Mesothelial cell of epicardium (in vitro differentiated cells): ENCODE data around the gene KLHDC4. TPM values are rescaled to one million over a fixed set of nuclear protein-coding genes. Genes with fewer than 3 reads are reported as not detected.

Source experiments
- DNase-seq, 2 experiments: peaks; one replicate each; pipeline ENCODE4 v3.0.0; 2021; ENCODE audit warnings: low spot score in 2 of 2; ENCODE audit not compliant: unreplicated experiment in 2 of 2
- H3K27ac Mint-ChIP-seq: 2 replicates; pipeline ENCODE4 v1.8.0; 2021; ENCODE audit warnings: mixed read lengths
- H3K27me3 Mint-ChIP-seq: 2 replicates; pipeline ENCODE4 v1.8.0; 2021; ENCODE audit warnings: low read depth, mixed read lengths
- H3K36me3 Mint-ChIP-seq: 2 replicates; pipeline ENCODE4 v1.8.0; 2021; ENCODE audit warnings: mixed read lengths
- H3K4me1 Mint-ChIP-seq: 2 replicates; pipeline ENCODE4 v1.8.0; 2021; ENCODE audit warnings: mixed read lengths
- H3K4me3 Mint-ChIP-seq: 2 replicates; pipeline ENCODE4 v1.8.0; 2021; ENCODE audit warnings: mild to moderate bottlenecking, moderate library complexity, mixed read lengths
- H3K9me3 Mint-ChIP-seq: 2 replicates; pipeline ENCODE4 v1.8.0; 2021; ENCODE audit warnings: mixed read lengths
- total RNA-seq: library from RNA; stranded (reverse); gene quantifications from 3 replicates; pipeline ENCODE4 v1.2.1, GENCODE V29; 2021
- TF ChIP-seq, protein P1 (sequence below): fragments of 200-600 bp; sonication (generic); IDR thresholded peaks from one replicate; pipeline ENCODE4 v1.5.0; 2021; ENCODE audit warnings: antibody characterized with exemption; ENCODE audit not compliant: unreplicated experiment

The KLHDC4 gene
- total RNA-seq, 1 donor from 2014 or later, result 52.7 TPM

DNA sequence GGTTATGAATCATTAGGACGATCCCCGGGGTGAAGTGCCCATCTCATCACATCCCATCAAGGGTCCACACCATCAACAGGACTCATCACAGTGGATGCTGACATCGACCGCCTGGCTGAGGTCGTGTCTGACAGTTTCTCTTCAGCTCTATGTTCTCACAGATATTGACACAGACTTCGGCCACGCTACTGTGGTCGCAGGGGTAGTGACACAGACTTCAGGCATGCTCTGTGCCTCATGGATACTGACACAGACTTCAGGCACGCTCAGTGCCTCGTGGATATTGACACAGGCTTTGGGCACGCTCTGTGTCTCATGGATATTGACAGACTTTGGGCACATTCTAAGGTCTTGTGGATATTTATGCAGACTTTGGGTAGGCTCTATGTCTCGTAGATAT lies 50.1 kb downstream of the KLHDC4 start:
- Mint-ChIP-seq H3K36me3 (peaks cover 26% of the 10 kb centered on the region), H3K4me1 (no peaks in the 10 kb centered on the region), H3K27me3 (no peaks in the 10 kb centered on the region), H3K27ac (no peak overlapping the region), H3K9me3 (no peaks in the 10 kb centered on the region), H3K4me3 (no peak overlapping the region)
- no peak for DNase-seq
- TF ChIP-seq, protein P1, sequence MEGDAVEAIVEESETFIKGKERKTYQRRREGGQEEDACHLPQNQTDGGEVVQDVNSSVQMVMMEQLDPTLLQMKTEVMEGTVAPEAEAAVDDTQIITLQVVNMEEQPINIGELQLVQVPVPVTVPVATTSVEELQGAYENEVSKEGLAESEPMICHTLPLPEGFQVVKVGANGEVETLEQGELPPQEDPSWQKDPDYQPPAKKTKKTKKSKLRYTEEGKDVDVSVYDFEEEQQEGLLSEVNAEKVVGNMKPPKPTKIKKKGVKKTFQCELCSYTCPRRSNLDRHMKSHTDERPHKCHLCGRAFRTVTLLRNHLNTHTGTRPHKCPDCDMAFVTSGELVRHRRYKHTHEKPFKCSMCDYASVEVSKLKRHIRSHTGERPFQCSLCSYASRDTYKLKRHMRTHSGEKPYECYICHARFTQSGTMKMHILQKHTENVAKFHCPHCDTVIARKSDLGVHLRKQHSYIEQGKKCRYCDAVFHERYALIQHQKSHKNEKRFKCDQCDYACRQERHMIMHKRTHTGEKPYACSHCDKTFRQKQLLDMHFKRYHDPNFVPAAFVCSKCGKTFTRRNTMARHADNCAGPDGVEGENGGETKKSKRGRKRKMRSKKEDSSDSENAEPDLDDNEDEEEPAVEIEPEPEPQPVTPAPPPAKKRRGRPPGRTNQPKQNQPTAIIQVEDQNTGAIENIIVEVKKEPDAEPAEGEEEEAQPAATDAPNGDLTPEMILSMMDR, result no peak

DNA sequence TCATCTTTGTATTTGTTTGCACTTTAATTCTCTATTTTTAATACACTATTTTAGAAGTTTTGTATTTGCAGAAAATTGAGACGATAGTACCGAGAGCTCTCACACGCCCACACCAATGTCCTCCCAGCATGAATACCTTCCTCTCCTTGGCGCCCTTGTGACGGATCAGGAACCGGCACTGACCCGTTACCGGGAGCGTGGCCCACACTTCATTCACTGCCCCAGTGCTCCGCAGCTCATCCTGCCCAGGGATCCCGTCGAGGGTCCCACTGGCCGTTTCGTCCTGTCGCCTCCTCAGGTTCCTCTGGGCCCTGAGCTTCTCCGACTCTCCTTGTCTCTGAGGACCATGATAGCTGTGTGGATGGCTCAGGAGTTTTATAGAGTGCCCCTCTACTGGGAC lies 50.6 kb downstream of the KLHDC4 start:
- Mint-ChIP-seq H3K4me1 (no peaks in the 10 kb centered on the region), H3K27ac (no peak overlapping the region), H3K27me3 (no peaks in the 10 kb centered on the region), H3K4me3 (no peak overlapping the region), H3K36me3 (peaks cover 26% of the 10 kb centered on the region), H3K9me3 (no peaks in the 10 kb centered on the region)
- TF ChIP-seq, protein P1, result no peak
- DNase-seq, result no peak

DNA sequence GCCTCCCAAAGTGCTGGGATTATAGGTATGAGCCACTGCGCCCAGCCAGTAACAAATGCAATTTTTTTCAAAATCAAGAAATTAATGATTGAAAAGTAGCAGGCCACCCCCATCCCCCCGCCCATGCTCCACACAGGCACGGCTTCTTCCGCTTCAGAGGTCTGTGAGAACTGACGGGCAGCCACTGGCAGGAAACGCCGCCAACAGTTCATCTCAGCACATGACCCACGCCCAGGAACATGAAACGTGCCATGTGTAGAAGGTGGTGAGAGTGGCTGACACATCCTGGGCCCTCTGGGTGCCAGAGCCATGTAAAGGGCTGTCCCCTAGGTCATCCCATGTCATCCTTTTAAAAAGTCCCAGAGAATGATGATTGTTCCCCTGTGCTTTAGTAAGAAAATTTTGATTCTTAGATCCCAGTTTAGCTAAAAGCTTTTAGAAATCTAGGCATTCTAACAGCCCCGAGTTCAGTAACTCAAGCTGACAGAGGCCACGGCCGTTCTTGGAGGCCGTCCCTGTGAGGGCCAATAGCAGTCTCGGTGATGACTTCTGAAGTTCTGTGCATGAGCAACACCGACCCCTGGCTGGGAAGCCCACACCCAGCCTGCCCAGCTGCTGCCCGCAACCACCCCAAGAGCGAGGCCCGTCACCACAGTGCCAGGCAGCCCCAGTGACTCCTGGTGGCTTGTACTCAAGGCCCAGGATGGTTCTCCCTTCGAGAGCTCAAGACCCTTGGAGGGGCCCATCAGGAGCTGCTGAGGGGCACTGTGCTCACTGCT lies 52.1 kb downstream of the KLHDC4 start:
- Mint-ChIP-seq H3K4me3 (no peak overlapping the region), H3K36me3 (peaks cover 14% of the 10 kb centered on the region), H3K27me3 (no peaks in the 10 kb centered on the region), H3K27ac (no peak overlapping the region), H3K9me3 (no peaks in the 10 kb centered on the region), H3K4me1 (no peaks in the 10 kb centered on the region)
- TF ChIP-seq, protein P1, result no peak
- DNase-seq, result no peak

DNA sequence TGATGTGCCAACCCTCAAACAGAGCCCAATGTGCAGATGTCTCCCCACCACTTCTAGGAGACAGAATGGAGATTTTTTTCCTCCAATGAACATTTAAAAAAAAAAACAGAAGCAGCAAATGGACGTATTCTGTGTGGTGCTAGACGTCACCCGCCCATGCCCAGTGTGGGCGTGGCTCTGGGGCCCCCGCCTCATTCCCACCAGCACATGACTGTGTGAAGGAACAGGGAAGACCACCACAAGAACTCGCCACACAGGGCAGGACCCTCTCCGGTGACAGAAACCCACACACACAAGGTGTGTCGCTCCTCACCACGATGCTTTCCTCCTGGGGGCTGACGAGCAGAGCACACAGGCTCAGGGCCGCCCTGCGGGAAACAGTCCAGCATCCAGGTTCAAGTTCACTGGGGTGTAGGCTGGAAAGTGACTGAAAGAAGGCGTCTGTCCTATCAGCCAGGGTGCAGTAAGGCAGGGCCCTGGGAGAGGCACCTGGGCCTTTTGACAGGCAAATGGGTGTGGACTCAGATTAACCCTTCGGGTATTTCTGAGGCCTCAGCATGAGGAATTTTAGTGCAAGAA lies 53.5 kb downstream of the KLHDC4 start:
- Mint-ChIP-seq H3K27ac (no peak overlapping the region), H3K4me3 (no peak overlapping the region), H3K9me3 (no peaks in the 10 kb centered on the region), H3K36me3 (peaks cover 11% of the 10 kb centered on the region), H3K4me1 (no peaks in the 10 kb centered on the region), H3K27me3 (no peaks in the 10 kb centered on the region)
- DNase-seq, result no peak
- TF ChIP-seq, protein P1, result no peak

DNA sequence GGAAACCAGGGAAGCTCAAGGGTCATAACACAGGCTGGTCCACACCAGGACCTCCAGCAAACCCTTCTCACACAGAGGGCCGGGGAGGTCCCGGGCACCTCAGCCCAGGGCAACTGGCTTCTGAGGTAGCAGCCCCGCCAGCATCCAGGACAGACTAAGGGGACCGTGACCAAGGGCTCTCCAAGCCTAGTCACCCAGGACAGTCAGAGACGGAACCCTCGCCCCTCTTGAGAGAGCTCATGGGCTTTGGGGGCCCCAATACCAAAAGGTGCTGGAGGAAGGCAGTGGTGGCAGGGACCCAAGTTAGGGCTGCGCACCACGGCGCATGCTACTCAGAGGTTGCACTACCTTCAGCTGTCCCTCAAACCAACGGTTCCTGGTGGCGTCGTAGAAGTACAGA lies 54.9 kb downstream of the KLHDC4 start:
- H3K27ac Mint-ChIP-seq, result no peak overlapping the region
- H3K27me3 Mint-ChIP-seq, result no peaks in the 10 kb centered on the region
- H3K36me3 Mint-ChIP-seq, result peaks cover 11% of the 10 kb centered on the region
- no peak overlapping the region for H3K4me3 Mint-ChIP-seq
- TF ChIP-seq, protein P1, result no peak
- no peak for DNase-seq
- H3K4me1 Mint-ChIP-seq, result no peaks in the 10 kb centered on the region
- H3K9me3 Mint-ChIP-seq, result no peaks in the 10 kb centered on the region
